H1 (cell line): ENCODE results near the gene CFH.

Experiments
- EZH2 ChIP-seq: fragments of 200-600 bp; sonication (generic); IDR thresholded peaks from 2 replicates; pipeline ENCODE4 v1.7.1; 2012; ENCODE audit warnings: low read depth, mild to moderate bottlenecking, moderate library complexity, low read length, inconsistent platforms; ENCODE audit not compliant: severe bottlenecking
- PHF8 ChIP-seq: fragments of 200-600 bp; sonication (generic); conservative IDR thresholded peaks from 2 replicates; pipeline ENCODE4 v1.7.1; 2012; ENCODE audit warnings: low read depth, mild to moderate bottlenecking, inconsistent platforms, low read length, moderate library complexity
- SAP30 ChIP-seq: fragments of 300-600 bp; sonication (generic); IDR thresholded peaks from 2 replicates; pipeline ENCODE4 v1.7.1; 2012; ENCODE audit warnings: low read length, moderate library complexity, mild to moderate bottlenecking, inconsistent platforms; ENCODE audit not compliant: insufficient read depth, insufficient replicate concordance

DNA sequence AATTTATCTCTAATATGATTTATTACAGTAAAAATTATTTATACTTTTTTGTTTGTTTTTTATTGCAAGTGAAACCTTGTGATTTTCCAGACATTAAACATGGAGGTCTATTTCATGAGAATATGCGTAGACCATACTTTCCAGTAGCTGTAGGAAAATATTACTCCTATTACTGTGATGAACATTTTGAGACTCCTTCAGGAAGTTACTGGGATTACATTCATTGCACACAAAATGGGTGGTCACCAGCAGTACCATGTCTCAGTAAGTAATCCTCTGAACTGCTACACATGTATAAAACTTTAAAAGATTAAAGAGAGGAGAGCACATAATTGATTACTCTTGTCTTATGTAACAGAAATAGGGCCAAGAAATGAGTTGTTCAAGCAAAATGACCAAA lies 127.2 kb downstream of the CFH start:
- TF ChIP-seq PHF8 (no peak), SAP30 (no peak), EZH2 (no peak)
